Embryonic facial prominence (tissue), 1 donor: ENCODE data around the gene SEC63.
"Not testable (repeated sequence)": the region's sequence is repeated elsewhere in the genome, so short reads cannot be mapped to it uniquely, and the experiment has no call there.

ENCODE experiments used
- DNase-seq: peaks from one replicate; pipeline ENCODE4 v3.0.0-alpha.2; 2016; ENCODE audit errors: extremely low spot score

Gene SEC63

GRCh38 chr6:107972413-107973096, 14.5 kb upstream of the SEC63 start:
- DNase-seq, result no peak

GRCh38 chr6:107971181-107971580, 13.2 kb upstream of the SEC63 start:
- DNase-seq, result no peak

GRCh38 chr6:107970255-107970654, 12.2 kb upstream of the SEC63 start:
- no peak for DNase-seq

GRCh38 chr6:107968081-107968480, 10.1 kb upstream of the SEC63 start:
- no peak for DNase-seq

GRCh38 chr6:107965746-107966145, 7.7 kb upstream of the SEC63 start:
- DNase-seq, result no peak

GRCh38 chr6:107962723-107963122, 4.7 kb upstream of the SEC63 start:
- DNase-seq, result no peak

- DNase-seq, result no peak
Observed at GRCh38 chr6:107959392-107959791, 1.4 kb upstream of the SEC63 start.

- DNase-seq, result not testable (repeated sequence)
Observed at GRCh38 chr6:107958689-107959362, 818 bp upstream of the SEC63 start.

GRCh38 chr6:107957308-107957908, 600 bp downstream of the SEC63 start:
- DNase-seq, result peak; percentile 76

- DNase-seq, result no peak
Observed at GRCh38 chr6:107956586-107957307, 1.3 kb downstream of the SEC63 start.

- no peak for DNase-seq
Observed at GRCh38 chr6:107956181-107956580, 1.8 kb downstream of the SEC63 start.

GRCh38 chr6:107953858-107954414, 4.1 kb downstream of the SEC63 start:
- DNase-seq, result not testable (repeated sequence)

GRCh38 chr6:107943626-107944439, 14.2 kb downstream of the SEC63 start:
- DNase-seq, result no peak

GRCh38 chr6:107942142-107942541, 15.9 kb downstream of the SEC63 start:
- DNase-seq, result no peak

GRCh38 chr6:107941627-107942026, 16.4 kb downstream of the SEC63 start:
- DNase-seq, result no peak

GRCh38 chr6:107941199-107941598, 16.8 kb downstream of the SEC63 start:
- DNase-seq, result no peak

- not testable (repeated sequence) for DNase-seq
Observed at GRCh38 chr6:107936910-107937292, 21.1 kb downstream of the SEC63 start.

GRCh38 chr6:107936162-107936909, 21.7 kb downstream of the SEC63 start:
- no peak for DNase-seq

GRCh38 chr6:107934229-107934628, 23.8 kb downstream of the SEC63 start:
- not testable (repeated sequence) for DNase-seq

- DNase-seq, result no peak
Observed at GRCh38 chr6:107932580-107932979, 25.4 kb downstream of the SEC63 start.
